Type B pancreatic cell (in vitro differentiated cells): Measurements from ENCODE around the gene SSMEM1. TPM values are rescaled to one million over a fixed set of nuclear protein-coding genes. Genes with fewer than 3 reads are reported as not detected.

Source experiments
- DNase-seq: peaks from one replicate; pipeline ENCODE4 v3.0.0; 2021; ENCODE audit warnings: mixed read lengths; ENCODE audit not compliant: unreplicated experiment; ENCODE audit errors: extremely low spot score
- H3K27ac Mint-ChIP-seq: 2 replicates; pipeline ENCODE4 v1.8.0; 2021; ENCODE audit warnings: mild to moderate bottlenecking, mixed read lengths
- H3K27me3 Mint-ChIP-seq: 2 replicates; pipeline ENCODE4 v1.8.0; 2021; ENCODE audit warnings: mixed read lengths
- H3K36me3 Mint-ChIP-seq: 2 replicates; pipeline ENCODE4 v1.8.0; 2021; ENCODE audit warnings: mixed read lengths
- H3K4me1 Mint-ChIP-seq: one replicate; pipeline ENCODE4 v1.8.0; 2021; ENCODE audit warnings: mixed read lengths; ENCODE audit not compliant: unreplicated experiment
- H3K4me3 Mint-ChIP-seq: 2 replicates; pipeline ENCODE4 v1.8.0; 2021; ENCODE audit warnings: mild to moderate bottlenecking, mixed read lengths
- H3K9me3 Mint-ChIP-seq: 2 replicates; pipeline ENCODE4 v1.8.0; 2021; ENCODE audit warnings: mixed read lengths
- CTCF ChIP-seq: fragments of 200-600 bp; sonication (generic); conservative IDR thresholded peaks from 2 replicates; pipeline ENCODE4 v1.5.0; 2021; ENCODE audit warnings: antibody characterized with exemption, mild to moderate bottlenecking
- total RNA-seq: library from RNA; stranded (reverse); gene quantifications from 2 replicates; pipeline ENCODE4 v1.2.1, GENCODE V29; 2021; ENCODE audit warnings: low replicate concordance

The SSMEM1 gene
- total RNA-seq, 1 donor from 2014 or later: not detected

DNA sequence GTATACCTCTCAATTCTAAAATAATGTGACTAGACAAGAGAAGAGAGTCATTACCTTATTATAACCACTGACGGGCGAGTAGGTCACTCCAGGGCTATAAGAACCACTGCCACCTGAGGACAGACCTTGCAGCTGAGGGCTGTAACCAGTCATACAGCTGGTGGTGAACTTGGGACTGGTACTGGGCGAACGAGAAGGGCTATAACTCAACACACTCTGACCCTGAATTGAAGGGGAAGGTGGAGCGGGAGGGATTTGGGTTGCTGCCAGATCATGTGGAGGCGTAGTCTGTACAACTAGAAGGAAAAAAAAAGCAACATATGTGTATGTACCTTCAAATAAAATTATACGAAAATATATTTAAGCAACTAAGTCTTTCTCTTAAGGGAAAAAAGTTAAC, 5.9 kb upstream of the SSMEM1 start:
- Mint-ChIP-seq H3K4me1 (peaks cover 21% of the 10 kb centered on the region), H3K4me3 (peak overlapping the region; percentile 8), H3K9me3 (no peaks in the 10 kb centered on the region), H3K36me3 (peaks cover 39% of the 10 kb centered on the region), H3K27ac (peak overlapping the region; percentile 7), H3K27me3 (no peaks in the 10 kb centered on the region)
- TF ChIP-seq CTCF: no peak
- no peak for DNase-seq

- no peak for TF ChIP-seq CTCF
- Mint-ChIP-seq H3K27ac (peak within 1 kb of the TSS; percentile 99), H3K27me3 (no peaks in the 10 kb centered on the region), H3K4me3 (peak within 1 kb of the TSS; percentile 99), H3K9me3 (no peaks in the 10 kb centered on the region), H3K4me1 (peaks cover 37% of the 10 kb centered on the region), H3K36me3 (peaks cover 28% of the 10 kb centered on the region)
- peak; percentile 97 for DNase-seq
These were observed 2.3 kb upstream of the SSMEM1 start, which contains the start of gene TMEM209 for GRCh38 chr7:130205084-130205947. Gene TMEM209 (minus strand): TSS chr7:130205406. CDS start chr7:130205375, 31 bp downstream.

DNA sequence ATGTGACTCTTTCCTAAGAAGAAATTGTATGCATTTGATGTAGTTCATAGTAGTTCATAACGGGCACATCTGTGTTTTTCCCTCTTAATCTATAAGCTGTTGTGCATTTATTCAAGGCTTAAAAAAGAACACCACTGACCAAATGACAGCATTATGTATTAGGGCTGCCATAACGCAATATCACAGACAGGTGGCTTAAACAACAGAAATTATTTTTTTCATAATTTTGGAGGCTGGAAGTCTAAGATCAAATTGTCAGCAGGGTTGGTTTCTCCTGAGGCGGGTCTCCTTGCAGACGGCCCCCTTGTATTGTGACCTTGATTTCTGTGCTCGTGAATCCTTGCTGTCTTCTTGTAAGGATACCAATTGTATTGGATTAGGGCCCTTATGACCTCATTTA, 627 bp upstream of the SSMEM1 start:
- TF ChIP-seq CTCF: peak; percentile 34
- H3K9me3 Mint-ChIP-seq: no peaks in the 10 kb centered on the region
- H3K27me3 Mint-ChIP-seq: no peaks in the 10 kb centered on the region
- H3K36me3 Mint-ChIP-seq: peaks cover 17% of the 10 kb centered on the region
- H3K4me3 Mint-ChIP-seq: peak overlapping the region; percentile 74
- DNase-seq: no peak
- peak overlapping the region; percentile 76 for H3K27ac Mint-ChIP-seq
- peaks cover 29% of the 10 kb centered on the region for H3K4me1 Mint-ChIP-seq

- no peaks in the 10 kb centered on the region for H3K27me3 Mint-ChIP-seq
- no peak overlapping the region for H3K4me3 Mint-ChIP-seq
These were observed 856 bp downstream of the SSMEM1 start for GRCh38 chr7:130208516-130208915.

GRCh38 chr7:130210181-130210935, 2.7 kb downstream of the SSMEM1 start:
- peak overlapping the region; percentile 42 for H3K27ac Mint-ChIP-seq
- peaks cover 19% of the 10 kb centered on the region for H3K4me1 Mint-ChIP-seq
- no peak for TF ChIP-seq CTCF
- DNase-seq: no peak
- peaks cover under 1% of the 10 kb centered on the region for H3K36me3 Mint-ChIP-seq
- H3K27me3 Mint-ChIP-seq: no peaks in the 10 kb centered on the region
- H3K9me3 Mint-ChIP-seq: no peaks in the 10 kb centered on the region
- peak overlapping the region; percentile 32 for H3K4me3 Mint-ChIP-seq

More at GRCh38 chr7:130208516-130208915, 856 bp downstream of the SSMEM1 start:
- Mint-ChIP-seq H3K36me3 (peaks cover 8% of the 10 kb centered on the region), H3K4me1 (peaks cover 24% of the 10 kb centered on the region), H3K9me3 (no peaks in the 10 kb centered on the region), H3K27ac (no peak overlapping the region)
- no peak for TF ChIP-seq CTCF
- DNase-seq: no peak
